ENCODE measurements around the gene PSTPIP1.

The PSTPIP1 gene

DNA sequence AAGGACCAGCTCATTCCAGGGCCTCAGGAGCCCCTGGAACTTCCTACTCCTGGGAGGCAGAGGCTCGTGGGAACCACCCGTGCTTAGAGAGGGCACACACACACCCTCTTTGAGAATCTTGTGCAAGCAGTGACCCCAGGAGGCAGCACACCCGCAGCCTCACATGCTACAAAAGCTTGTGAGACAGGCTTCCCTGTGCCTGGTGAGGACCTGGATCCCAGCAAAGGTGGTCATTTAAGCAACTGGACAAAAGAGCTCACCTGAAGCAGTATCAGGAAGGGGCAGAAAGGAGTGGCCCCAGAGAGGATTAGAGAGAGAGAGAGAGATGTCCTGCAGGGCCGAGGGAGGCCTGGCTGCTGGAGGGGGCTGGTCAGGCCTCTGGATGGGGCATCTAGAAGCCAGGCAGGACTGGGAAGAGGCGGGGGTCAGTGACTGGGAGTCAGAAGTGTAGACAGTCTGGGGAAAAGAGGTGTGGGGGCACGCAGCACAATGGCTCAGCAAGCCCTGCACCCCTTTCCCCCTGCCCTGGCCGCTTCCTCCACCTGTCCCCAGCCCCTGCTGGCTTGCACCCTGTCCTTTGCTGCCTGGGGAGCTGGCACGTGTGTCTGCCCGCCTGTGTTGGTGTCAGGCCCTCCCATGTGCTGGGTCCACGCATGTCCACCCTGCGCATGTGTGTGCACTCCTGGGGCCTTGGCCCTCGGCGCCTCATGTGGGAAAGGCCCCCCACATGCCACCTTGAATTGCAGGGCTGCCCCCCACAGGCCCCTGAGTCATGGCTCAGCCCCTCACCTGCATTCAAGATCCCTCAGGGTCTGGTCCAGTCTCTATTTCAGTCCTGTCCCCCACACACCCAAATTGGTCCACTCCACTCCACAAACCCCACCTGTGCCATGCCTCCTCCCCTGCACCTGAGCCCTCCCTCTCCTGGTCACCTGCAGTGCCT lies 39.1 kb downstream of the PSTPIP1 start:
- no peak for TF ChIP-seq CTCF (IDR thresholded peaks at IDR 0.05; ENCODE audit: low read depth, low read length, missing control alignments)
- DNase-seq (ENCODE audit: extremely low read depth, low read depth) = no peak
- no peak overlapping the region for H3K4me3 ChIP-seq (replicated peaks; ENCODE audit: low read depth, low read length)

GRCh38 chr15:77034695-77035489 lies 40.0 kb downstream of the PSTPIP1 start:
- no peak overlapping the region for H3K4me3 ChIP-seq (replicated peaks; ENCODE audit: low read depth, low read length)
- TF ChIP-seq CTCF (IDR thresholded peaks at IDR 0.05; ENCODE audit: low read depth, low read length, missing control alignments) = peak; percentile 88
- no peak for DNase-seq (ENCODE audit: extremely low read depth, low read depth)

DNA sequence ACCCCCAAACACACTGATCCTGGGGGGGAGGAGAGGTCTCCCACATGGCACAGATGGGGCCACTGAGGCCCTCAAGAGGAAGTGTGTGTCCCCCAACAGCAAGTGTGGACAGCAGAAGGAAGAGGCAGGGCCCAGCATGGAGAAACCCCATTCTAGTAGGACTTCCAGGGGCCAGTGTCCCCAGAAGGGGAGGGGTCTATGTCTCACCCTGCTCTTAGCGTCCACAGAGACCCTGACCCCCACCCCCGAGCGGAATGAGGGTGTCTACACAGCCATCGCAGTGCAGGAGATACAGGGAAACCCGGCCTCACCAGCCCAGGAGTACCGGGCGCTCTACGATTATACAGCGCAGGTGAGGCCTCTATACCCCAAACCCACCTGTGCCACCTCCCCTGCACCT lies 40.7 kb downstream of the PSTPIP1 start:
- no peak overlapping the region for H3K4me3 ChIP-seq (replicated peaks; ENCODE audit: low read depth, low read length)
- no peak for TF ChIP-seq CTCF (IDR thresholded peaks at IDR 0.05; ENCODE audit: low read depth, low read length, missing control alignments)
- no peak for DNase-seq (ENCODE audit: extremely low read depth, low read depth)

DNA sequence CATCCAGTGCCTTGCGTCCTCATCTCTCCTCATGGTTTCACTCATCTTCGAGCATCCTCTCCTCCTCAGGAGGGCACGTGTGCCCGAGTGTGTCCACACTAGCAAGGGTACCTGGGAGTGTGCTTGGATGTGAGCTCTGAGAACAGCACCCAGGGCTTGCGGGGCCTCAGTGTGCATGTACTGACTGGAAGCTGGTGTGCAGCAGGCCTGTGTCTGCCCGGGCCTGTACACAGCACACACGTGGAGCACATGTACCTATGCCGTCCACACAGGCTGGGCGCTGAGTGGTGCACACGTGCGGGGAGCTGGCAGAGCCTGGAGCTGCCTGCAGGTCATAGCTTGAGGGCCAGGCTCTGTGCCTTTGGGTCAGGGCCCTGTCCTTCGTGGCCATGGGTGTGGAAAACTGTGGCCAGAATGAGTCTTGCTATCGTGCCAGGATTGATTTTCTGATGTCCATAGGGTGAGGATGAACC lies 41.1 kb downstream of the PSTPIP1 start:
- H3K4me3 ChIP-seq (replicated peaks; ENCODE audit: low read depth, low read length) = no peak overlapping the region
- no peak for TF ChIP-seq CTCF (IDR thresholded peaks at IDR 0.05; ENCODE audit: low read depth, low read length, missing control alignments)
- DNase-seq (ENCODE audit: extremely low read depth, low read depth) = no peak

- no peak for DNase-seq (ENCODE audit: extremely low read depth, low read depth)
- no peak overlapping the region for H3K4me3 ChIP-seq (replicated peaks; ENCODE audit: low read depth, low read length)
- no peak for TF ChIP-seq CTCF (IDR thresholded peaks at IDR 0.05; ENCODE audit: low read depth, low read length, missing control alignments)
Observed at GRCh38 chr15:77036537-77037387, 41.8 kb downstream of the PSTPIP1 start.

Measured in HFF-Myc (cell line).